Loucy (cell line): Measurements from ENCODE around the gene GLT1D1.
"Not testable (repeated sequence)": the region's sequence is repeated elsewhere in the genome, so short reads cannot be mapped to it uniquely, and the experiment has no call there.

Experiments
- EZH2phosphoT487 ChIP-seq: fragments of 200-600 bp; IDR thresholded peaks from 2 replicates; pipeline ENCODE4 v1.6.1; 2018; ENCODE audit warnings: antibody characterized with exemption, mild to moderate bottlenecking, moderate library complexity, borderline replicate concordance
- TF ChIP-seq, protein P1 (sequence below): fragments of 200-600 bp; sonication (generic); conservative IDR thresholded peaks from 2 replicates; pipeline ENCODE4 v1.5.1; 2014; ENCODE audit warnings: mild to moderate bottlenecking, antibody characterized with exemption, low read length

DNA sequence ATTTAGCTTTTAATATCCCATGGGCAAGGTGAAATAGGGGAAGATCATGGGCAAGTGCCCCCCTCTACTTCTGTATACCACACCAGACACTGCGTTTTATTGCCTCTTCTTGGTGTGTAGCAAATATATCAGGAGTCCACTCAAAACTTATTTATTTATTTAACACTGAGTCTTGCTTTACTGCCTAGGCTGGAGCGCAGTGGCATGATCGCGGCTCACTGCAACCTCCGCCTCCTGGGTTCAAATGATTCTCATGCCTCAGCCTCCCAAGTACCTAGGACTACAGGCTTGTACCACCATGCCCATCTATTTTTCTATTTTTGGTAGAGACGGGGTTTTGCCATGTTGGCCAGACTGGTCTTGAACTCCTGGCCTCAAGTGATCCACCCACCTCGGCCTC lies 1.8 kb upstream of the GLT1D1 start:
- TF ChIP-seq, protein P1, sequence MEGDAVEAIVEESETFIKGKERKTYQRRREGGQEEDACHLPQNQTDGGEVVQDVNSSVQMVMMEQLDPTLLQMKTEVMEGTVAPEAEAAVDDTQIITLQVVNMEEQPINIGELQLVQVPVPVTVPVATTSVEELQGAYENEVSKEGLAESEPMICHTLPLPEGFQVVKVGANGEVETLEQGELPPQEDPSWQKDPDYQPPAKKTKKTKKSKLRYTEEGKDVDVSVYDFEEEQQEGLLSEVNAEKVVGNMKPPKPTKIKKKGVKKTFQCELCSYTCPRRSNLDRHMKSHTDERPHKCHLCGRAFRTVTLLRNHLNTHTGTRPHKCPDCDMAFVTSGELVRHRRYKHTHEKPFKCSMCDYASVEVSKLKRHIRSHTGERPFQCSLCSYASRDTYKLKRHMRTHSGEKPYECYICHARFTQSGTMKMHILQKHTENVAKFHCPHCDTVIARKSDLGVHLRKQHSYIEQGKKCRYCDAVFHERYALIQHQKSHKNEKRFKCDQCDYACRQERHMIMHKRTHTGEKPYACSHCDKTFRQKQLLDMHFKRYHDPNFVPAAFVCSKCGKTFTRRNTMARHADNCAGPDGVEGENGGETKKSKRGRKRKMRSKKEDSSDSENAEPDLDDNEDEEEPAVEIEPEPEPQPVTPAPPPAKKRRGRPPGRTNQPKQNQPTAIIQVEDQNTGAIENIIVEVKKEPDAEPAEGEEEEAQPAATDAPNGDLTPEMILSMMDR, result not testable (repeated sequence)
- not testable (repeated sequence) for TF ChIP-seq EZH2phosphoT487
